GM23338 (cell line): ENCODE measurements around the gene STAT6. TPM values are rescaled to one million over a fixed set of nuclear protein-coding genes. Genes with fewer than 3 reads are reported as not detected.
A peak's percentile ranks its signal among the peaks of the same experiment; 100 is the strongest.

ENCODE experiments used
- ATAC-seq: fragments of 200-7000 bp; cut with Tn5 transposase; 3 replicates; pipeline ENCODE4 v1.9.1; 2020
- DNase-seq: peaks from one replicate; pipeline ENCODE4 v3.0.0-alpha.2; 2015; ENCODE audit warnings: low spot score
- H2AFZ ChIP-seq: fragments of 200-600 bp; sonication (generic); 2 replicates; pipeline ENCODE4 v1.8.0; 2016; ENCODE audit warnings: antibody characterized with exemption, mild to moderate bottlenecking, moderate library complexity
- H3F3A ChIP-seq: fragments of 200-600 bp; sonication (generic); replicated peaks from 2 replicates; pipeline ENCODE4 v1.8.0; 2017; ENCODE audit warnings: antibody characterized with exemption, mixed run types, low read depth
- H3K27ac ChIP-seq: fragments of 200-600 bp; sonication (generic); 2 replicates; pipeline ENCODE4 v1.6.1; 2016; ENCODE audit warnings: low read depth
- H3K27me3 ChIP-seq: fragments of 200-600 bp; sonication (generic); 2 replicates; pipeline ENCODE4 v1.8.0; 2016; ENCODE audit warnings: mild to moderate bottlenecking, mixed run types, moderate library complexity; ENCODE audit not compliant: insufficient read depth
- H3K36me3 ChIP-seq: fragments of 200-600 bp; sonication (generic); 2 replicates; pipeline ENCODE4 v1.8.0; 2016; ENCODE audit warnings: mild to moderate bottlenecking; ENCODE audit not compliant: insufficient read depth
- H3K4me1 ChIP-seq: fragments of 200-600 bp; sonication (generic); 2 replicates; pipeline ENCODE4 v1.8.0; 2016; ENCODE audit warnings: mild to moderate bottlenecking, moderate library complexity; ENCODE audit not compliant: insufficient read depth
- H3K4me2 ChIP-seq: fragments of 200-600 bp; sonication (generic); 2 replicates; pipeline ENCODE4 v1.7.1; 2017; ENCODE audit warnings: mixed run types
- H3K4me3 ChIP-seq: fragments of 200-600 bp; sonication (generic); 2 replicates; pipeline ENCODE4 v1.6.1; 2016; ENCODE audit warnings: mixed run types
- H3K79me2 ChIP-seq: fragments of 200-600 bp; sonication (generic); replicated peaks from 2 replicates; pipeline ENCODE4 v1.8.0; 2017; ENCODE audit warnings: mild to moderate bottlenecking; ENCODE audit not compliant: insufficient read depth
- H3K9me2 ChIP-seq: fragments of 200-600 bp; sonication (generic); 2 replicates; pipeline ENCODE4 v1.8.0; 2017; ENCODE audit not compliant: insufficient read depth
- H4K20me1 ChIP-seq: fragments of 200-600 bp; sonication (generic); replicated peaks from 2 replicates; pipeline ENCODE4 v1.8.0; 2017; ENCODE audit warnings: mild to moderate bottlenecking; ENCODE audit not compliant: insufficient read depth
- H3K27ac Mint-ChIP-seq: 2 replicates; pipeline ENCODE4 v1.8.0; 2020; ENCODE audit warnings: inconsistent platforms, mild to moderate bottlenecking, moderate library complexity, mixed read lengths
- H3K27me3 Mint-ChIP-seq: 3 replicates; pipeline ENCODE4 v1.8.0; 2022; ENCODE audit warnings: low read depth, mild to moderate bottlenecking, moderate library complexity, mixed read lengths, inconsistent platforms; ENCODE audit not compliant: insufficient read depth, poor library complexity
- H3K36me3 Mint-ChIP-seq: 3 replicates; pipeline ENCODE4 v1.8.0; 2021; ENCODE audit warnings: low read depth, mild to moderate bottlenecking, inconsistent platforms, moderate library complexity, mixed read lengths
- H3K4me1 Mint-ChIP-seq: 3 replicates; pipeline ENCODE4 v1.8.0; 2020; ENCODE audit warnings: mild to moderate bottlenecking, inconsistent platforms, mixed read lengths
- H3K4me3 Mint-ChIP-seq: 3 replicates; pipeline ENCODE4 v1.8.0; 2021; ENCODE audit warnings: moderate library complexity, mild to moderate bottlenecking, inconsistent platforms, mixed read lengths
- H3K9me3 Mint-ChIP-seq: 3 replicates; pipeline ENCODE4 v1.8.0; 2020; ENCODE audit warnings: moderate library complexity, mild to moderate bottlenecking, inconsistent platforms, mixed read lengths
- CREB1 ChIP-seq: fragments of 250-450 bp; sonication (Bioruptor Pico); IDR thresholded peaks from 2 replicates; pipeline ENCODE4 v1.5.0; 2020; ENCODE audit warnings: low read depth, mild to moderate bottlenecking, moderate library complexity
- ETS1 ChIP-seq: IDR thresholded peaks from 2 replicates; pipeline ENCODE4 v1.6.1; 2016; ENCODE audit warnings: antibody characterized with exemption
- EZH2phosphoT487 ChIP-seq: fragments of 200-600 bp; sonication (generic); IDR thresholded peaks from one replicate; pipeline ENCODE4 v1.8.1; 2018; ENCODE audit warnings: antibody characterized with exemption; ENCODE audit not compliant: unreplicated experiment
- JUNB ChIP-seq: IDR thresholded peaks from one replicate; pipeline ENCODE4 v1.6.1; 2016; ENCODE audit warnings: antibody characterized with exemption; ENCODE audit not compliant: unreplicated experiment
- NANOG ChIP-seq: IDR thresholded peaks from 2 replicates; pipeline ENCODE4 v1.6.1; 2016; ENCODE audit warnings: antibody characterized with exemption, borderline replicate concordance
- POLR2AphosphoS5 ChIP-seq: IDR thresholded peaks from 2 replicates; pipeline ENCODE4 v1.6.1; 2016; ENCODE audit warnings: antibody characterized with exemption, low read depth
- STAT1 ChIP-seq: IDR thresholded peaks from one replicate; pipeline ENCODE4 v1.6.1; 2016; ENCODE audit warnings: antibody characterized with exemption; ENCODE audit not compliant: unreplicated experiment
- ZNF114 ChIP-seq: fragments of 250-450 bp; sonication (Bioruptor Pico); IDR thresholded peaks from 2 replicates; pipeline ENCODE4 v1.5.0; 2020; ENCODE audit warnings: mild to moderate bottlenecking, moderate library complexity
- ZNF331 ChIP-seq: fragments of 250-450 bp; sonication (Bioruptor Pico); IDR thresholded peaks from 2 replicates; pipeline ENCODE4 v1.5.0; 2020; ENCODE audit warnings: low read depth, mild to moderate bottlenecking, moderate library complexity
- ZNF462 ChIP-seq: fragments of 250-450 bp; sonication (Bioruptor Pico); IDR thresholded peaks from 2 replicates; pipeline ENCODE4 v1.5.0; 2020; ENCODE audit warnings: mild to moderate bottlenecking, moderate library complexity
- polyA plus RNA-seq: library from polyadenylated mRNA; unstranded; fragments of >200 nt; fragmentation: Nextera tagmentation; extraction: Ambion mirVana; gene quantifications from 2 replicates; pipeline ENCODE4 v1.2.1, GENCODE V29; 2016
- total RNA-seq: library from RNA; depleted of rRNA; stranded (reverse); fragments of >200 nt; shearing (Covaris generic); gene quantifications from 2 replicates; pipeline ENCODE4 v1.2.3, GENCODE V29; 2014
- TF ChIP-seq, protein P1 (sequence below): IDR thresholded peaks from one replicate; pipeline ENCODE4 v1.6.1; 2018; ENCODE audit warnings: antibody characterized with exemption; ENCODE audit not compliant: unreplicated experiment

The STAT6 gene
- total and polyA plus RNA-seq, 2 experiments from 2014 or later, result 14.3 to 28.1 TPM

- TF ChIP-seq ETS1 (no peak), CREB1 (CRISPR knock-in tag) (no peak), POLR2AphosphoS5 (no peak), ZNF114 (no peak), NANOG (no peak), JUNB (no peak), EZH2phosphoT487 (no peak), STAT1 (no peak), ZNF331 (CRISPR knock-in tag) (no peak)
- TF ChIP-seq, protein P1, sequence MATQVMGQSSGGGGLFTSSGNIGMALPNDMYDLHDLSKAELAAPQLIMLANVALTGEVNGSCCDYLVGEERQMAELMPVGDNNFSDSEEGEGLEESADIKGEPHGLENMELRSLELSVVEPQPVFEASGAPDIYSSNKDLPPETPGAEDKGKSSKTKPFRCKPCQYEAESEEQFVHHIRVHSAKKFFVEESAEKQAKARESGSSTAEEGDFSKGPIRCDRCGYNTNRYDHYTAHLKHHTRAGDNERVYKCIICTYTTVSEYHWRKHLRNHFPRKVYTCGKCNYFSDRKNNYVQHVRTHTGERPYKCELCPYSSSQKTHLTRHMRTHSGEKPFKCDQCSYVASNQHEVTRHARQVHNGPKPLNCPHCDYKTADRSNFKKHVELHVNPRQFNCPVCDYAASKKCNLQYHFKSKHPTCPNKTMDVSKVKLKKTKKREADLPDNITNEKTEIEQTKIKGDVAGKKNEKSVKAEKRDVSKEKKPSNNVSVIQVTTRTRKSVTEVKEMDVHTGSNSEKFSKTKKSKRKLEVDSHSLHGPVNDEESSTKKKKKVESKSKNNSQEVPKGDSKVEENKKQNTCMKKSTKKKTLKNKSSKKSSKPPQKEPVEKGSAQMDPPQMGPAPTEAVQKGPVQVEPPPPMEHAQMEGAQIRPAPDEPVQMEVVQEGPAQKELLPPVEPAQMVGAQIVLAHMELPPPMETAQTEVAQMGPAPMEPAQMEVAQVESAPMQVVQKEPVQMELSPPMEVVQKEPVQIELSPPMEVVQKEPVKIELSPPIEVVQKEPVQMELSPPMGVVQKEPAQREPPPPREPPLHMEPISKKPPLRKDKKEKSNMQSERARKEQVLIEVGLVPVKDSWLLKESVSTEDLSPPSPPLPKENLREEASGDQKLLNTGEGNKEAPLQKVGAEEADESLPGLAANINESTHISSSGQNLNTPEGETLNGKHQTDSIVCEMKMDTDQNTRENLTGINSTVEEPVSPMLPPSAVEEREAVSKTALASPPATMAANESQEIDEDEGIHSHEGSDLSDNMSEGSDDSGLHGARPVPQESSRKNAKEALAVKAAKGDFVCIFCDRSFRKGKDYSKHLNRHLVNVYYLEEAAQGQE, result no peak
Observed at GRCh38 chr12:57131896-57132744, 21.0 kb upstream of the STAT6 start (continued).

- 0 out of 2 replicates have a peak overlapping the region, but pooled peaks have one; percentile 60 for H3K27ac Mint-ChIP-seq
- no peak for DNase-seq
- no peak overlapping the region for H2AFZ ChIP-seq
- peaks cover 46% of the 10 kb centered on the region for H3K27me3 Mint-ChIP-seq
- H3K4me2 ChIP-seq, result peak overlapping the region; percentile 93
- peaks cover 24% of the 10 kb centered on the region; the same call in 1 of the 2 replicates for H3F3A ChIP-seq
- H3K4me1 ChIP-seq, result peaks cover 71% of the 10 kb centered on the region
- H3K9me2 ChIP-seq, result no peaks in the 10 kb centered on the region
- H3K4me3 ChIP-seq, result peak overlapping the region; percentile 98; the same call in 1 of the 2 replicates
- H3K27me3 ChIP-seq, result no peaks in the 10 kb centered on the region
- H3K4me3 Mint-ChIP-seq, result peak overlapping the region; percentile 86
- peaks cover 33% of the 10 kb centered on the region for H4K20me1 ChIP-seq
- ATAC-seq, result no peak
- peaks cover 76% of the 10 kb centered on the region for H3K4me1 Mint-ChIP-seq
- H3K36me3 ChIP-seq, result peaks cover 3% of the 10 kb centered on the region; the same call in 1 of the 2 replicates
- H3K36me3 Mint-ChIP-seq, result peaks cover 22% of the 10 kb centered on the region
- no peaks in the 10 kb centered on the region for H3K9me3 Mint-ChIP-seq
- peaks cover 69% of the 10 kb centered on the region for H3K79me2 ChIP-seq
- 0 out of 2 replicates have a peak overlapping the region, but pooled peaks have one; percentile 93 for H3K27ac ChIP-seq
- TF ChIP-seq ZNF462 (CRISPR knock-in tag) (no peak), ETS1 (no peak), EZH2phosphoT487 (no peak), JUNB (no peak), NANOG (no peak), CREB1 (CRISPR knock-in tag) (no peak), STAT1 (no peak), ZNF331 (CRISPR knock-in tag) (no peak)
Observed at GRCh38 chr12:57130941-57131340, 19.8 kb upstream of the STAT6 start.
